ENCODE data around the gene ITGB2.

ITGB2 gene

GRCh38 chr21:44943686-44944550 lies 23.2 kb upstream of the ITGB2 start:
- no peak overlapping the region for H3K4me3 ChIP-seq (ENCODE audit: low read length)

GRCh38 chr21:44943005-44943685 lies 22.4 kb upstream of the ITGB2 start:
- DNase-seq (ENCODE audit: low read depth): no peak
- TF ChIP-seq CTCF (conservative IDR thresholded peaks at IDR 0.05; ENCODE audit: low read depth, low read length): no peak
- no peak overlapping the region for H3K4me3 ChIP-seq (ENCODE audit: low read length)

More at GRCh38 chr21:44943686-44944550, 23.2 kb upstream of the ITGB2 start:
- no peak for DNase-seq (ENCODE audit: low read depth)
- no peak for TF ChIP-seq CTCF (conservative IDR thresholded peaks at IDR 0.05; ENCODE audit: low read depth, low read length)

- H3K4me3 ChIP-seq (ENCODE audit: low read length): no peak overlapping the region
- no peak for DNase-seq (ENCODE audit: low read depth)
- TF ChIP-seq CTCF (conservative IDR thresholded peaks at IDR 0.05; ENCODE audit: low read depth, low read length): no peak
Measured at GRCh38 chr21:44942566-44942965, 21.9 kb upstream of the ITGB2 start.

- no peak overlapping the region for H3K4me3 ChIP-seq (ENCODE audit: low read length)
- no peak for DNase-seq (ENCODE audit: low read depth)
- TF ChIP-seq CTCF (conservative IDR thresholded peaks at IDR 0.05; ENCODE audit: low read depth, low read length): no peak
Measured at GRCh38 chr21:44941567-44941966, 20.9 kb upstream of the ITGB2 start.

GRCh38 chr21:44940116-44940631 lies 19.5 kb upstream of the ITGB2 start:
- TF ChIP-seq CTCF (conservative IDR thresholded peaks at IDR 0.05; ENCODE audit: low read depth, low read length): no peak
- H3K4me3 ChIP-seq (ENCODE audit: low read length): peak overlapping the region; percentile 72
- DNase-seq (ENCODE audit: low read depth): no peak

- peak within 1 kb of the TSS; percentile 72 for H3K4me3 ChIP-seq (ENCODE audit: low read length)
- TF ChIP-seq CTCF (conservative IDR thresholded peaks at IDR 0.05; ENCODE audit: low read depth, low read length): no peak
- peak; percentile 32 for DNase-seq (ENCODE audit: low read depth)
Measured at GRCh38 chr21:44939532-44940115, 18.9 kb upstream of the ITGB2 start, which contains the start of gene SLX9. TSS of gene SLX9 (plus strand) at chr21:44940029. CDS start at chr21:44940058, 29 bp downstream.
